HG03135 (cell line): ENCODE results near the gene EMC1.
"Not testable (repeated sequence)": the region's sequence is repeated elsewhere in the genome, so short reads cannot be mapped to it uniquely, and the experiment has no call there.

Experiments
- ATAC-seq: cut with Tn5 transposase; IDR thresholded peaks from one replicate; pipeline ENCODE4 v1.9.1; 2021; ENCODE audit warnings: mild to moderate bottlenecking, moderate library complexity; ENCODE audit not compliant: unreplicated experiment

Gene EMC1

GRCh38 chr1:19251305-19252196 is at the start of gene EMC1, which contains the start of gene MRTO4:
Gene EMC1, minus strand, starts transcription at chr1:19251524. Its CDS starts 15 bp downstream, at chr1:19251509.
Gene MRTO4, plus strand, starts transcription at chr1:19251805. Its CDS starts 31 bp downstream, at chr1:19251836.
- ATAC-seq = peak; percentile 81

DNA sequence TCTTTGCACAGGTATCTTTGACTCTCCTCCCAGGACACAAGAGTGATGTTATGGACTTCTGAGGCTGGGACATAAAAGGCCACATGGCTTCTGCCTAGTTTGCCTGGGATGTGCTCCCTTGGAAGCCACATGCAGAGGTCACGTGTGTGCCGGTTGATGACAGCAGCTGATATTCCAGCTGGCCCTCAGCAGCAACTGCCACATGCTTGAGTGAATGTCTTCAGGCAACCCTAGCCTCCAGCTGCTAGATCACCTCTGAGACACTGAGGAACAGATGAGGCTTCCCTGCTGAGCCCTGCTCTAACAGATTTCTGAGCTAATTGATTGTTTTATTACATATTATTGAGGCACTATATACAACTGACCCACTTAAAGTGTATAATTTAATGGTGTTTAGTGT is 48.9 kb upstream of the EMC1 start:
- ATAC-seq = no peak

GRCh38 chr1:19294638-19295037 is 43.3 kb upstream of the EMC1 start:
- no peak for ATAC-seq

DNA sequence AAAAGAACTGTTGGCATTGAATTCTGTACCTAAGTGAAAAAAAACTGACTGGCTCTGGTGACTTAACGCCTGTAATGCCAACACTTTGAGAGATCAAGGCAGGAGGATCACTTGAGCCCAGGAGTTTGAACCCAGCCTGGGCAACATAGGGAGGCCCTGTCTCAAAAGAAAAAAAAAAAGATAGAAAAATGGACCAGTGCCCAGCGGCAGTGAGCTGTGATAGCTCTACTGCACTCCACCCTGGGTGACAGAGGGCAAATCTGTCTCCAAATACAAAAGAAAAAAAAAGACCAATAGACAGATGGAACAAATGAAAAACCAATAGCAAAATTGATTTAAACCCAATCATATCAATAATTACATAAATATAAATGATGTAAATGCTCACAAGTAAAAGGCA is 37.9 kb upstream of the EMC1 start:
- no peak for ATAC-seq

- not testable (repeated sequence) for ATAC-seq
These were observed 37.3 kb upstream of the EMC1 start, which contains the start of gene AKR7A3 for GRCh38 chr1:19288324-19289241. Gene AKR7A3, minus strand, starts transcription at chr1:19288770. Its CDS starts 61 bp downstream, at chr1:19288709.

GRCh38 chr1:19287436-19288185 is 36.3 kb upstream of the EMC1 start:
- ATAC-seq = no peak

DNA sequence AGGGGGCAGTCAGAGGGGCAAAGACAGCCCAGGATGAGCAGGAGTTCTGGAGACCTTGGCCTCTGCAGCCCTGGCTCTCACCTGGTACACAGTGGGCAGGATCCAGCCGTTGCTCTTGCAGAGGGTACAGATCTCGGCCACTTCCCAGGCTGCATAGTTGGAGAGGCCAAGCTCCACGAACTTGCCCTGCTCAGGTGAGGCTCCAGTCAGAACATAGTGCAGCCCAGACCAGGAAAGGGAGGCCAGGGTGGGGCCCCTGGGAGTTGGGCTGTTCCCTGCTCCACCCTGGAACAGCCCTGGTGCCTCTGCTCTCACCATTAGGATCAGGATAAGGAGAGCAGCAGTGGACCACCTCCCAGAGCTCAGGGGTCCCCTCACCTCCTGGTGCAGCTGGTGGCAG is 34.5 kb upstream of the EMC1 start:
- ATAC-seq = not testable (repeated sequence)

DNA sequence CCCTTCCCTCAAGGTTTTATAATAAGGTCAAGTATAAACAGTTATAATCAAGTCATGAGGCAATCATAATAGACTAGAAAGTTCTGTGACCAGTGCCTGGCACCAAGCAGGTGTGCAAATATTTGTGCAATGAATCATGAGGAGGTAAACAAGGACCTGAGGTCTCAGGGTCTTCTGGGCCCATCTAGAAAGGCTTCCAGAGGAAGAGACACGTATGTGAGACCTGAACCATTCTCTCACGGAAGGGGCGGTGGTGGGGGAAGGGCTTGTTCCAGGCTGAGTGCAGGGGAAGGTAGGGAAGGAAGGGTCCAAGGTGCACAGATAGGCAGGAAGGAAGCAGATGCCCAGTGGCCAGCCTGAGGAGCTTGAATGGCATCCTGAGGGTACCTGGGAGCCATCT is 34.0 kb upstream of the EMC1 start:
- ATAC-seq = not testable (repeated sequence)

DNA sequence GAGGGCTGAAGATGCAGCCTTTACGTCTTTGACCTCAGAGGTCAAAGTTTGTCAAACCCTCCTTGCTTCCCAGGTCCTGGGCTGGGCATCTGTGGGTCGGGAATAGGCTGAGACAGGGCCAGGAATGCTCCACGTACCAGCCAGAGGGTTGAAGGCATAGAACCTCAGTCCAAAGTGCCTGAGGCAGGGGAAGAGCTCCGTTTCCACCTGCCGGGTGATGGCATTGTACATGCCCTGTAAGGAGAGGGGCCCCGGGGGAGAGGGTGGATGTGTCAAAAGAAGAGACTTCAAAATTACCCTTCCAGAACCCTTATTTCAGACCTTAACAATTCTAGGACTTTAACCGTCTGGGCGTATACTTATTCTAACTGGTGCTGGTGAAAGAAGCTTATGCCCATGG is 33.6 kb upstream of the EMC1 start:
- ATAC-seq = no peak

DNA sequence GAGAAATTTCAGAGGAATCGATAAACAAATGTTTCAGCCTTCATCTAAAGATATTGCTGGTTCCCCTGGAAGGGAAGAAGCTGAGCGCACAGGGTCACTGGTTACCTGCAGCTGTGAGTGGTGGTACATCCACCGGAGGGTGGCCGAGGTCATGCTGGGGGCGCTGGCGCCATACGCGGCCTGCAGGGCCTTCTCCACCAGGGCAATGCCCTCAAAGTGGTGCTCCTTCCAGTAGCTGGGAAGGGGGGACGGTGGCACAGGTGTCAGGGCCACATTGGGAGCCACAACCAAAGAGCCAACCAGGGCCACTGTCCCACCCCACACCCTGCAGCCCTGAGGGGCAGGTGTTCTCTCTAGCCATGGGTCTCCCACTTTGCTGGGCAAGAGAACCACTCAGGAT is 32.6 kb upstream of the EMC1 start:
- no peak for ATAC-seq

DNA sequence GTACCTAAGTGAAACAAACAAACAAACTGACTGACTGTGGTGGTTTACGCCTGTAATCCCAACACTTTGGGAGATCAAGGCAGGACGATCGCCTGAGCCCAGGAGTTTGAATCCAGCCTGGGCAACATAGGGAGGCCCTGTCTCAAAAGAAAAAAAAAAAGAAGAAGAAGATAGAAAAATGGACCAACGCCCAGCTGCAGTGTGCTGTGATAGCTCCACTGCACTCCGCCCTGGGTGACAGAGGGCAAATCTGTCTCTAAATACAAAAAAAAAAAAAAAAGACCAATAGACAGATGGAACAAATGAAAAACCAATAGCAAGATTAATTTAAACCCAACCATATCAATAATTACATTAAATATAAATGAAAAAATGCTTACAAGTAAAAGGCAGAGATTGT is 23.3 kb upstream of the EMC1 start:
- ATAC-seq = no peak

DNA sequence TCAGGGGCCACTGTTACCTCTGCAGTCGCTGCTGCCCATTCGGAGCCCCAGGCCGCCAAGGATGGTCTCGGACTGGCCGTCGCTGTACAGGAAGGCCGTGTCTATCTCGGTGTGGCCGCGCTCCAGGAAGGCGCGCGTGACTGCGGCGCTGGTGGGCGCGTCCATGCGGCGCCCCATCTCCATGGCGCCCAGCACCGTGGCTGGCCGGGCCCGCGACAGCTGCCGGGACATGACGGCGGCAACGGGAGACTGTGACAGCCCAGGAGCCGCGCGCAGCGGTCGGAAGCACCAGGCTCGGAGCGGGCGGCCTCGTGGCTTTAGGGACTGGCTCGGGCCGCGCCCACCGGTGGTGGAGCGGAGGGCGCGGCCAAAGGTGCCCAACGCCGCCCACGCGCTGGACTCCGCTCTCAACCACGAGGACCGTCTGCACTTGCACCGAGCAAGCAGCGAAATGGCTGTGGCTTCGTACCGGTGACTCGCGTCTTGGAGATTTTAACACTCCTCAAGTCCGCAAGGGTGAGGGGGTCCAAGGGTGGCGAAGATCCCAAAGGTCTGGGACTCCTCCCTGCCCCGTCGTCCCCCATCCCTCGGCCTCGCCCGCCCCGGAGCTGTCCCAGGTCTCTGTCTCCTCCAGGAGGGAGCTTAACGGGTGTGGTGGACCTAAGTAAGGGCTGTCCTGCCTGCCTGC is 22.7 kb upstream of the EMC1 start:
- ATAC-seq = not testable (repeated sequence)

DNA sequence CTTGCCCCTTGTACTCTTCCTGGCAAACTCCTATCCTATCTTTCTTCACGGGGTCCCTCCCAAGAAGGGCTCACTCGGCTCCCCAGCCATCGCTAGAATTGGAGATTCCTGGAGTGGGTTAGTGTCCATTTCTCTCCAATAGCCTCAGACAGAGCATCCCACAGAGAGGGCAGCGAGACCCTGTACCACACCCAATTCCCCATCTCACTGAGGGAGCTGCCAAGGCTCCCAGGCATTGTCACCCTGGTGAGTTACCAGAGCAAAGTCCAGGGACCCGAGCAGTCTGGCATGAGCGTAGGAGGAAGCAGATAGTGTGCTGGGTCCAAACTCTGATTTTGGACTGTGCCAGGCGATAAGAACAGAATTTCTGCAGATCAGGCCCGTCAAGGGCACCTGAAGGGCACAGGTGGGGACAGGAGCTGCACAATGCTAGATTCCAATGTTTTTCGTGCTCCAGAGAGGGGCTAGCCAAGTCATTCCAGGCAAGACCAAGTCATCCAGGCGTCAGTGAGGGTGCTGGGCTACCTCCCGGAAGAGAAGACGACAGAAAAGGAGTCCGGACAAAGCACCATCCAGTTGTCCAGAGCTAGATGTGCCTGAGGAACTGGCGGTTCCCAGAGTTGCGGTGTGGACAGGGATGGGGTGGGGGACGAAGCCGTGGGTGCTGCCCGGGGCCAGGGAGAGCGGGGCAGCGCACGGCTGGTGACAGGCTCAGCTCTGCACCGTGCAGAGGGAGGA is 22.0 kb upstream of the EMC1 start:
- no peak for ATAC-seq

DNA sequence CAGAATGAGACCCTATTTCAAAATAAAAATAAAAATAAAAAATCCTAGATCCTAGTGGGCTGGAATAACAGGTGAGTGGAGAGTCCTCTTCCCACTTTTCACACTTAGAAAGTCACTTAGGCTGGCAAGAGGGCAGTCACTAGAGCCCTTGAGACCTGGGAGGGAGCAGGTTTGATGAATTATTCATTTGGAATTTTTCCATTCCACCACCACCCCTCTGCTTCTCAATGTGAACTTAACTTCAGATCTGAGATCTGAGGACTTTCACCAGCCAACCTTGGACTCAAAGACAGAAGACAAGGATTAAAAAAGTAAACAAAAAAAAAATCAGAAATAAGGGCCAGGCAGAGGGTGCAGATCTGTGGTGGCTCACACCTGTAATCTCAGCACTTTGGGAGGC is 20.7 kb upstream of the EMC1 start:
- ATAC-seq = no peak

GRCh38 chr1:19270343-19270730 is 19.0 kb upstream of the EMC1 start:
- not testable (repeated sequence) for ATAC-seq

DNA sequence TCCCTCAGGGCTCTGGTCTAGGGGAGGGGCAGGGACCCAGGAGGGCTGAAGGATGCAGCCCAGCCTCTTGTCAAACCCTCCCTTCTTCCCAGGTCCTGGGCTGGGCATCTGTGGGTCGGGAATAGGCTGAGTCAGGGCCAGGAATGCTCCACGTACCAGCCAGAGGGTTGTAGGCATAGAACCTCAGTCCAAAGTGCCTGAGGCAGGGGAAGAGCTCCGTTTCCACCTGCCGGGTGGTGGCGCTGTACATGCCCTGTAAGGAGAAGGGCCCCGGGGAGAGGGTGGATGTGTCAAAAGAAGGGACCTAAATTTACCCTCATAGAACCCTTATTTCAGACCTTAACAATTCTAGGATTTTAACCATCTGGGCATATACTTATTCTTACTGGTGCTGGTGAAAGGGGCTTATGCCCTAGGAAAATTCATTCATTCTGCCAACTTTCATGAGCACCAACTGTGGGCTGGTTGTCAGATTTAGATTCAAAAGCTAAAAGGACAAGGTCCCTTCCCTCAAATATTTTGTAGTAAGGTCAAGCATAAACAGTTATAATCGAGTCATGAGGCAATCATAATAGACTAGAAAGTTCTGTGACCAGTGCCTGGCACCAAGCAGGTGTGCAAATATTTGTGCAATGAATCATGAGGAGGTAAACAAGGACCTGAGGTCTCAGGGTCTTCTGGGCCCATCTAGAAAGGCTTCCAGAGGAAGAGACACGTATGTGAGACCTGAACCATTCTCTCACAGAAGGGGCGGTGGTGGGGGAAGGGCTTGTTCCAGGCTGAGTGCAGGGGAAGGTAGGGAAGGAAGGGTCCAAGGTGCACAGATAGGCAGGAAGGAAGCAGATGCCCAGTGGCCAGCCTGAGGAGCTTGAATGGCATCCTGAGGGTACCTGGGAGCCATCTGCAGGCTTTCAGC is 18.4 kb upstream of the EMC1 start:
- ATAC-seq = not testable (repeated sequence)

DNA sequence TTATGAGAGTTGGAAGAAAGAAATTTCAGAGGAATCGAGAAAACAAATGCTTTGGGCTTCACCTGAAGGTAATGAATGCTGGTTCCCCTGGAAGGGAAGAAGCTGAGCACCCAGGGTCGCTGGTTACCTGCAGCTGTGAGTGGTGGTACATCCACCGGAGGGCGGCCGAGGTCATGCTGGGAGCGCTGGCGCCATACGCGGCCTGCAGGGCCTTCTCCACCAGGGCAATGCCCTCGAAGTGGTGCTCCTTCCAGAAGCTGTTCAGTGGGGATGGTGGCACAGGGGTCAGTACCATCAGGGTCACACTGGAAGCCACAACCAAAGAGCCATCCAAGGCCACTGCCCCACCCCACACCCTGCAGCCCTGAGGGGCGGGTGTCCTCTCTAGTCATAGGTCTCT is 17.1 kb upstream of the EMC1 start:
- ATAC-seq = no peak

DNA sequence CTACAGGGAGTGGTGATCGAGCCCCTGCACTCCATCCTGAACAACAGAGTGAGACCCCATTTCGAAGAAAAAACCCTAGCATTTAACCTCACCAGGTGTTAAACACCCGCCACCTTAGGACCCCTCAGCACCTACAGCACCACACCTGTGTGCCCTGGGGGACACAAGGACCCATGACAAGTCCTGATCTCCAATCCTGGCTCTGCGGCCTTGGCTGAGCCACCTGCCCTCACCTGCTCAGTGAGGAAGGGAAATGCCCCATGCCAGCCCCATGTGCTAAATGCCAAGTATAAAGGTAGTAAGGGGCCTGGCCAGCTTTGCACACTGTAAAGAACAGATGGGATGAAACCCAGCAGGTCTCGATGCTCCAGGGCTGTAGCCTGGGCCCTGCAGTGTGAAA is 11.4 kb upstream of the EMC1 start:
- no peak for ATAC-seq
